Measurements from ENCODE around the gene CRIP1. TPM values are rescaled to one million over a fixed set of nuclear protein-coding genes. Genes with fewer than 3 reads are reported as not detected.

CRIP1 gene
- total RNA-seq, 1 experiment from 2014 or later: 6.9 TPM

- Histone ChIP-seq H4K8ac (replicated peaks; ENCODE audit: insufficient read length, low read depth, low read length) (no peak within 1 kb of the TSS), H2BK15ac (ENCODE audit: low read depth, low read length) (no peak within 1 kb of the TSS), H3K9ac (ENCODE audit: extremely low read depth, insufficient read length, low read length) (no peak within 1 kb of the TSS), H3K56ac (ENCODE audit: insufficient read length, low read depth, low read length) (no peak within 1 kb of the TSS), H3K27ac (ENCODE audit: insufficient read length, low read depth, low read length) (no peak within 1 kb of the TSS), H2AK5ac (ENCODE audit: insufficient read length, low read length) (no peak within 1 kb of the TSS), H4K91ac (ENCODE audit: insufficient read length, low read depth, low read length) (no peak within 1 kb of the TSS), H3K23ac (ENCODE audit: insufficient read length, low read depth, low read length) (no peak within 1 kb of the TSS), H3K79me1 (ENCODE audit: insufficient read depth, low read depth, low read length, poor library complexity, severe bottlenecking) (no peaks in the 10 kb centered on the region), H3K18ac (ENCODE audit: insufficient read length, low read depth, low read length) (peak within 1 kb of the TSS; percentile 61), H3K4ac (ENCODE audit: low read depth, low read length) (no peak within 1 kb of the TSS), H4K20me1 (ENCODE audit: control insufficient read depth, insufficient read depth, insufficient read length) (no peaks in the 10 kb centered on the region), H2BK120ac (ENCODE audit: low read depth, low read length, poor library complexity, severe bottlenecking) (no peak within 1 kb of the TSS), H3K4me2 (ENCODE audit: insufficient read depth, insufficient read length, low read length) (peak within 1 kb of the TSS; percentile 42), H2BK20ac (ENCODE audit: low read depth, low read length, poor library complexity, severe bottlenecking) (no peak within 1 kb of the TSS), H3K9me3 (ENCODE audit: control insufficient read depth, low read depth, low read length) (no peaks in the 10 kb centered on the region), H3K23me2 (ENCODE audit: insufficient read length, low read depth, low read length, poor library complexity, severe bottlenecking) (peaks cover 6% of the 10 kb centered on the region), H2BK5ac (ENCODE audit: insufficient read length, low read length) (no peak within 1 kb of the TSS), H3K27me3 (ENCODE audit: insufficient read depth, low read length) (peaks cover 26% of the 10 kb centered on the region; the same call in 1 of the 2 replicates), H2BK12ac (ENCODE audit: insufficient read length, low read depth, low read length) (no peak within 1 kb of the TSS), H2AFZ (ENCODE audit: low read length) (no peak within 1 kb of the TSS), H3K79me2 (ENCODE audit: insufficient read depth, low read length) (no peaks in the 10 kb centered on the region), H3T11ph (ENCODE audit: low read length) (no peak within 1 kb of the TSS), H3K14ac (ENCODE audit: insufficient read depth, low read length) (peak within 1 kb of the TSS; percentile 82), H4K5ac (ENCODE audit: insufficient read length, low read depth, low read length) (no peak within 1 kb of the TSS), H3K4me1 (ENCODE audit: insufficient read depth, low read length) (no peaks in the 10 kb centered on the region)
- peak; percentile 74 for TF ChIP-seq CTCF (conservative IDR thresholded peaks at IDR 0.05)
- peaks cover 0 to 5% (median 0%) of the 10 kb centered on the region in 3 experiments; a peak in 2 of 7 replicates for H3K36me3 Mint-ChIP-seq (ENCODE audit: insufficient read depth in 1 of 3, low read depth in 3 of 3)
- DNase-seq: peak; percentile 99
- H3K27ac Mint-ChIP-seq: peak within 1 kb of the TSS; percentile 89 to 98 (median 94); a peak in 4 of 7 replicates
- peaks cover 4 to 14% of the 10 kb centered on the region in 2 experiments for H3K4me1 Mint-ChIP-seq
- H3K9me3 Mint-ChIP-seq: peaks cover 0 to 4% of the 10 kb centered on the region in 2 experiments; a peak in 1 of 5 replicates
- peaks cover 37% of the 10 kb centered on the region for H3K27me3 Mint-ChIP-seq (ENCODE audit: low read depth)
- peak within 1 kb of the TSS; percentile 83 to 88 for H3K4me3 Mint-ChIP-seq
- WGBS (ENCODE audit: extremely low coverage, insufficient read length, low lambda C conversion rate): no CpG with 5 or more reads among the region's 94 CpGs
Observed at GRCh38 chr14:105490572-105491365, 4.1 kb downstream of the CRIP1 start, which contains the start of gene TEDC1. Gene TEDC1, plus strand, starts transcription at chr14:105491246. Its CDS starts 130 bp downstream, at chr14:105491376.
